ENCODE data around the gene LAMA2. TPM values are rescaled to one million over a fixed set of nuclear protein-coding genes. Genes with fewer than 3 reads are reported as not detected.

Gene LAMA2
- polyA plus RNA-seq, 5 donors = 28.8 to 67.6 (median 54.6) TPM

GRCh38 chr6:128889870-128890269, 6.9 kb downstream of the LAMA2 start:
- DNase-seq = no peak

DNA sequence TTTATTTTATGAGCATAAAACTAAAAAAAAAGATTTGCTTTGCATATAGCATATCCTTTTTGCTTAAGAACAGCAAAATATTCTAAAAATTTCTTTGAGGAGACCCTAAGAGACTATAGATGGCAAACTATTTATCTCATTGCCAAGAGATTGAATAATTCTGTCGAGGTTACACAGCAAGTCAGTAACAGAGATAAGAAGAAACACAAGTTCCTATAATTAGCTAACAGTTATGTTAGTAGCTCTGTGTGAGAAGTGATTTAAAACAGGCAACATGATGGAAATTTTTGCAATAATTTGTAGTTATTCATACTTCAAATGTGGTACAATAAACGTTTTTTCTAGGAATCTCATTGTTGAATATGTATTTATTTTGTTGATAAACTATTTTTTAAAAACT, 9.1 kb downstream of the LAMA2 start:
- DNase-seq = no peak

DNA sequence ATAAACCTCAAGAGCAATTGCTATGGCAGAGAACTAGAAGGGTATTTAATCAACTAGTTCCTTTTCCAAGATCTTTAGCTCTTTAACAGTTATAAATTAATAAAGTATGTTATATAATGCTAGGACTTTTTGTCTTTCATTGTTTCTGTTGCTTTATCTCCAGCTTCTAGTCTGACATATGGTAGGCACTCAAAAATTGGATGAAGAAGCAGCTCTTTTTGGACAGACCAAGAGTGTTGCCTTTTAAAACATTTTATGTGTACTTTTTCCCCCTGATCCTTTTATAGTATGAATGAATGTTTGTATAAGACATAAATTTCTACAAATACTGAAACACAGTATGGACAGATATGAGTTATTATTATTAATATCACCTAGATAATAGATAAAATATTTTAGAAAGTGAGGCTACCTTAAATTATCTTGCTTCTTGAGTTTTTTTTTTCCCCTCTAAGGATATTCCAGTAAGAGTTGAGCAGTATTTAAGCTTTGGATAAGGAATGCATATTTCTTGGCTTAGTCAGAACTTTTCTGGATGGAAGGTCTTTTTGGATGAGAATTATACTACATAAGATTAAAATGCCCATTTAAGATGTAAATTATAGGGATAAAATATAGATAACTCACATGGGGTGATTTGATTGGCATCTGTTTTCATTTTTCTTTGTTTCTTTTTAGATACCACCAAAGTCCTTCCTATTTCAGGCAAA, 16.6 kb downstream of the LAMA2 start:
- DNase-seq = no peak

GRCh38 chr6:128903715-128904114, 20.8 kb downstream of the LAMA2 start:
- no peak for DNase-seq

GRCh38 chr6:128914051-128914450, 31.1 kb downstream of the LAMA2 start:
- DNase-seq = peak; percentile 10 to 14

DNA sequence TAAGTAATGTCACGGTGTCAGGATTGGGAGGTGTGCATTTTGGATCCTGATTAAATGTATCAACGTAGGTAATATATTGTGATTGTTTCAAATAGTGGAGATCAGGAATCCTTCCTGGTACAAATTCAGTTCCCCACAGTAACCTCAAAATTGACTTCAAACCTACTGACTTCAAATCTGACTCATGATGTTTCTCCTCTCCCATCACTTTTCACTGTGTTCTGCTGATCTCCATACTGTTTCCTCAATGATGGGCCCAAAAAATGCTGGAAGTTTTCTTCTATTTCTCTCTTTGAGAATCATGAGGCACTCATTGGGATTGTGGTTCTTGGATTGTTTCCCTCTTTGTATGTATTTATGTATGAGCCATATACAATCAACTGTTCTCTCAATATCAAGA, 35.9 kb downstream of the LAMA2 start:
- no peak for DNase-seq

- no peak for DNase-seq
Observed at GRCh38 chr6:128919412-128920180, 36.7 kb downstream of the LAMA2 start.

- DNase-seq = no peak
Observed at GRCh38 chr6:128925765-128926164, 42.8 kb downstream of the LAMA2 start.

GRCh38 chr6:128929869-128930268, 46.9 kb downstream of the LAMA2 start:
- no peak for DNase-seq

GRCh38 chr6:128930321-128930720, 47.4 kb downstream of the LAMA2 start:
- no peak for DNase-seq

- DNase-seq = no peak
Observed at GRCh38 chr6:128932061-128932460, 49.1 kb downstream of the LAMA2 start.

DNA sequence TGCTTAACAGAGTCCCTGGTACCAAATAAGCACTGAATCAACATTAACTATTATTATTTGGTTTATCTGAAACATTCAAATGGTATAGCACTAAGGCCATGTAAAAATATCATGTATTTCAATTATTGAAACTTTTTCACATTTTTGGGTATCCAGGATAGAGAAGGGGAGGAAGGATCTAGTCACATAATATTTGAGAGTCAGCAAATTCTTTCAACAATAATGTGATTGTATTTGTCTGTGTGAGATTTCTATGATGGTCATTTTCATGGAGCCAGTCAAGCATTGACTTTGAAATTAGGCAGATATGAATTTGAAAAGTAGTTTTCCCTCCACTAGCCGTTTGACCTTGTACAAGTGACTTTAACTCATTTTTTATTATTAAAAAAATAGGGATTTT, 67.9 kb downstream of the LAMA2 start:
- no peak for DNase-seq

GRCh38 chr6:128952902-128953301, 70.0 kb downstream of the LAMA2 start:
- DNase-seq = no peak

GRCh38 chr6:128954308-128955043, 71.5 kb downstream of the LAMA2 start:
- no peak for DNase-seq

- no peak for DNase-seq
Observed at GRCh38 chr6:128963561-128963960, 80.6 kb downstream of the LAMA2 start.

- no peak for DNase-seq
Observed at GRCh38 chr6:128964233-128964755, 81.4 kb downstream of the LAMA2 start.

DNA sequence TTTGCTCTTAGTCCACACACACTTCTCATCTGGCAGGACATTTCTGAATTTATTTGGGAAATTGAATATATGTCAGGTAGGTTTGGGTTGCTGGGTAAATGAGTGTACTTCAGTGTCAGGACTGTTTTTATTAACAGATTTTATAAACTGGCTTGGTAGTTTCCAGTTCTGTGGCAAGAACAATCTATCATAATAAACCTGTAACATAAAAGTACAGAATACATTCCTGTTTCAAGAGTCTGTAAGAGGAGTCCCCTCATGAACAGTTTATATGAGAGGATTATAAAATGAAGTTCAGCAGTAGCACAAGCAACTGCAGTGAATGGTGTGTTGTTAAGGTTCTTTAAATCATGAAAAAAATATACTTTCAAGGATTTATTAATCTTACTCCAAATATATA, 81.8 kb downstream of the LAMA2 start:
- DNase-seq = no peak

GRCh38 chr6:128966934-128967333, 84.0 kb downstream of the LAMA2 start:
- no peak for DNase-seq

DNA sequence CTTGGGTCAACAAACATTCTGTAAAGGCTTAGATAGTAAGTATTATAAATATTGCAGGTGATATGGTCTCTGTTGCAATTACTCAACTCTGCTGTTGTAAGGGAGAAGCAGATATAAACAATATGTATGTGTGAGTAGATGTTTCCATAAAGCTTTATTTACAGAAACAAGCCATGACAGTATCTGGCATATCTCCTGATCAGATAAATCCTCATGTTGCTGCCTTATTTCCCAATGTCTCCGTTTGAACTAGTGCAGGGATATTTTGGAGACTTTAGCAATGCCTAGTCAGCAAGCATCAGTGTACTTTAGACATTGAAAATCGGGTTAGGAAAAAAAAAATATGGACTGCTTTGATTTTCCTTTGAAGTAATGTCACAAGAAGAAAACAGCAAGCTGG, 96.1 kb downstream of the LAMA2 start:
- DNase-seq = peak in 1 of 2 donors; percentile 4

GRCh38 chr6:128981716-128982115, 98.8 kb downstream of the LAMA2 start:
- DNase-seq = no peak

GRCh38 chr6:128990360-128990759, 107.4 kb downstream of the LAMA2 start:
- DNase-seq = no peak

- DNase-seq = no peak
Observed at GRCh38 chr6:128990915-128991314, 108.0 kb downstream of the LAMA2 start.

Measured in right lung (tissue), 5 donors.